ENCODE data around the gene SORCS2.

SORCS2 gene

GRCh38 chr4:7649741-7650531, 457.6 kb downstream of the SORCS2 start:
- DNase-seq, result peak; percentile 27

- DNase-seq, result no peak
Measured at GRCh38 chr4:7650606-7651385, 458.5 kb downstream of the SORCS2 start.

GRCh38 chr4:7651461-7651921, 459.2 kb downstream of the SORCS2 start:
- DNase-seq, result no peak

GRCh38 chr4:7652006-7652405, 459.7 kb downstream of the SORCS2 start:
- DNase-seq, result no peak

GRCh38 chr4:7652451-7652881, 460.1 kb downstream of the SORCS2 start:
- no peak for DNase-seq

- no peak for DNase-seq
Measured at GRCh38 chr4:7652906-7653305, 460.6 kb downstream of the SORCS2 start.

GRCh38 chr4:7653510-7654369, 461.4 kb downstream of the SORCS2 start:
- DNase-seq, result no peak

GRCh38 chr4:7654550-7655445, 462.5 kb downstream of the SORCS2 start:
- DNase-seq, result no peak

- DNase-seq, result no peak
Measured at GRCh38 chr4:7655511-7656243, 463.3 kb downstream of the SORCS2 start.

- DNase-seq, result no peak
Measured at GRCh38 chr4:7656244-7656800, 464.0 kb downstream of the SORCS2 start.

GRCh38 chr4:7657545-7658297, 465.4 kb downstream of the SORCS2 start:
- DNase-seq, result no peak

GRCh38 chr4:7658341-7659204, 466.2 kb downstream of the SORCS2 start:
- DNase-seq, result no peak

GRCh38 chr4:7659429-7660175, 467.3 kb downstream of the SORCS2 start:
- DNase-seq, result no peak

- DNase-seq, result no peak
Measured at GRCh38 chr4:7660176-7661039, 468.1 kb downstream of the SORCS2 start.

GRCh38 chr4:7661066-7661748, 468.9 kb downstream of the SORCS2 start:
- no peak for DNase-seq

GRCh38 chr4:7661846-7662506, 469.6 kb downstream of the SORCS2 start:
- no peak for DNase-seq

All from stimulated activated CD4-positive, alpha-beta T cell treated with anti-CD3 and anti-CD28 coated beads, Interleukin-4, amount 100 ng/mL, for 1 hour (primary cell).